Hepatocyte (in vitro differentiated cells): ENCODE results near the gene PAX7.

Experiments used
- CTCF ChIP-seq: fragments of 200-600 bp; sonication (generic); IDR thresholded peaks from 2 replicates; pipeline ENCODE4 v1.5.1; 2016; ENCODE audit warnings: antibody characterized with exemption, mild to moderate bottlenecking; ENCODE audit not compliant: poor library complexity
- EZH2 ChIP-seq: fragments of 200-600 bp; sonication (generic); IDR thresholded peaks from 2 replicates; pipeline ENCODE4 v1.6.1; 2016; ENCODE audit warnings: antibody characterized with exemption, mild to moderate bottlenecking, borderline replicate concordance

GRCh38 chr1:18642278-18643095 is 11.8 kb downstream of the PAX7 start:
- no peak for TF ChIP-seq EZH2
- TF ChIP-seq CTCF = no peak
